HepG2 (cell line): ENCODE results near the gene CFAP99. TPM values are rescaled to one million over a fixed set of nuclear protein-coding genes. Genes with fewer than 3 reads are reported as not detected.

Source experiments
- AKNA ChIP-seq: sonication (generic); formaldehyde crosslinking; IDR thresholded peaks from 2 replicates; pipeline ENCODE4 v1.4.0; 2020; ENCODE audit warnings: missing genetic modification reagents, borderline replicate concordance
- CREBL2 ChIP-seq: sonication (generic); formaldehyde crosslinking; IDR thresholded peaks from 2 replicates; pipeline ENCODE4 v1.8.1; 2023; ENCODE audit warnings: missing genetic modification reagents, mild to moderate bottlenecking, borderline replicate concordance
- FOXJ3 ChIP-seq: sonication (generic); formaldehyde crosslinking; IDR thresholded peaks from 2 replicates; pipeline ENCODE4 v1.4.0; 2020; ENCODE audit warnings: missing genetic modification reagents, mild to moderate bottlenecking, borderline replicate concordance
- HNRNPLL ChIP-seq: fragments of 200-400 bp; formaldehyde crosslinking; IDR thresholded peaks from 2 replicates; pipeline ENCODE4 v1.6.1; 2017; ENCODE audit warnings: mild to moderate bottlenecking, low read depth, low read length; ENCODE audit not compliant: poor library complexity, severe bottlenecking
- HOXA9 ChIP-seq: sonication (generic); formaldehyde crosslinking; IDR thresholded peaks from 2 replicates; pipeline ENCODE4 v1.8.1; 2022; ENCODE audit warnings: missing genetic modification reagents, mild to moderate bottlenecking, moderate library complexity, borderline replicate concordance
- JUNB ChIP-seq: sonication (generic); formaldehyde crosslinking; IDR thresholded peaks from 2 replicates; pipeline ENCODE4 v1.8.0; 2022; ENCODE audit warnings: missing genetic modification reagents, mild to moderate bottlenecking, borderline replicate concordance
- PATZ1 ChIP-seq: sonication (generic); formaldehyde crosslinking; IDR thresholded peaks from 2 replicates; pipeline ENCODE4 v1.4.0; 2020; ENCODE audit warnings: missing genetic modification reagents
- RORA ChIP-seq: sonication (generic); formaldehyde crosslinking; IDR thresholded peaks from 2 replicates; pipeline ENCODE4 v1.5.0; 2020; ENCODE audit warnings: mild to moderate bottlenecking, missing genetic modification reagents, moderate library complexity
- SAP130 ChIP-seq: IDR thresholded peaks from 2 replicates; pipeline ENCODE4 v1.6.1; 2016; ENCODE audit warnings: low read depth
- STAG1 ChIP-seq: sonication (generic); formaldehyde crosslinking; IDR thresholded peaks from 2 replicates; pipeline ENCODE4 v1.4.0; 2020; ENCODE audit warnings: missing genetic modification reagents
- ZBTB25 ChIP-seq: IDR thresholded peaks from 2 replicates; pipeline ENCODE4 v1.6.1; 2018; ENCODE audit warnings: missing genetic modification reagents
- ZFP62 ChIP-seq: sonication (generic); formaldehyde crosslinking; IDR thresholded peaks from 2 replicates; pipeline ENCODE4 v1.4.0; 2020; ENCODE audit warnings: missing genetic modification reagents
- ZFP91 ChIP-seq: sonication (generic); formaldehyde crosslinking; IDR thresholded peaks from 2 replicates; pipeline ENCODE4 v1.9.0; 2022; ENCODE audit warnings: missing genetic modification reagents, mild to moderate bottlenecking, borderline replicate concordance
- ZNF281 ChIP-seq: sonication (generic); formaldehyde crosslinking; IDR thresholded peaks from 2 replicates; pipeline ENCODE4 v1.4.0; 2020; ENCODE audit warnings: missing genetic modification reagents, borderline replicate concordance
- polyA plus RNA-seq, 8 experiments: library from polyadenylated mRNA; depleted of rRNA in 3 of 8; stranded (reverse) in 7 of 8; unstranded in 1 of 8; fragments of >200 nt; fragmentation: Illumina TruSeq in 4 of 8; extraction: Trizol in 4 of 8; gene quantifications; 2 replicates each; pipeline versions ENCODE4 v1.2.1 to v1.2.3, GENCODE V29; 2011 to 2016; ENCODE audit warnings: low read depth in 4 of 8, missing spikeins in 1 of 8, mixed read lengths in 1 of 8; ENCODE audit not compliant: insufficient read depth in 1 of 8
- total RNA-seq, 5 experiments: library from RNA; depleted of rRNA; stranded (reverse); fragments of >200 nt; fragmentation: Illumina TruSeq; extraction: Trizol; gene quantifications; 2 replicates each; pipeline ENCODE4 v1.2.3, GENCODE V29; 2016; ENCODE audit warnings: low read depth in 1 of 5

CFAP99 gene
- total and polyA plus RNA-seq, 2 of the 13 experiments (the other 11 are each of a cell fraction or from before 2014, with no cell fraction given): not detected

GRCh38 chr4:2412885-2413716 lies 5.7 kb upstream of the CFAP99 start (continued):
- no peak for TF ChIP-seq HOXA9
- TF ChIP-seq STAG1: 0 out of 2 replicates have a peak, but pooled peaks have one; percentile 33
- TF ChIP-seq ZFP91: peak; percentile 37; the same call in 1 of the 2 replicates
- TF ChIP-seq PATZ1 (CRISPR knock-in tag): peak; percentile 78
- TF ChIP-seq ZNF281 (CRISPR knock-in tag): no peak
- TF ChIP-seq JUNB (CRISPR knock-in tag): no peak
- TF ChIP-seq ZBTB25 (CRISPR knock-in tag): no peak
- no peak for TF ChIP-seq FOXJ3 (CRISPR knock-in tag)
- no peak for TF ChIP-seq CREBL2 (CRISPR knock-in tag)
- peak; percentile 72 for TF ChIP-seq SAP130 (CRISPR knock-in tag)
- no peak for TF ChIP-seq AKNA
- no peak for TF ChIP-seq RORA (CRISPR knock-in tag)
- peak; percentile 41 for TF ChIP-seq HNRNPLL
- no peak for TF ChIP-seq ZFP62
